Trophoblast cell (in vitro differentiated cells and primary cell): ENCODE data around the gene ANXA6.

Experiments
- DNase-seq, 2 donors: peaks; one replicate each; pipeline ENCODE4 v3.0.0-alpha.2; 2016
- H2AFZ ChIP-seq: 2 replicates; pipeline ENCODE4 v1.6.1; 2013; ENCODE audit warnings: low read length, moderate library complexity, mild to moderate bottlenecking; ENCODE audit not compliant: insufficient read depth, poor library complexity
- H2AK5ac ChIP-seq: 2 replicates; pipeline ENCODE4 v1.6.1; 2013; ENCODE audit warnings: mild to moderate bottlenecking, low read length
- H2BK120ac ChIP-seq: 2 replicates; pipeline ENCODE4 v1.6.1; 2013; ENCODE audit warnings: low read length, mild to moderate bottlenecking, moderate library complexity; ENCODE audit not compliant: insufficient read depth, poor library complexity
- H2BK12ac ChIP-seq: 2 replicates; pipeline ENCODE4 v1.6.1; 2013; ENCODE audit warnings: mild to moderate bottlenecking, low read length, moderate library complexity
- H2BK5ac ChIP-seq: 2 replicates; pipeline ENCODE4 v1.6.1; 2013; ENCODE audit warnings: low read length, low read depth, moderate library complexity, mild to moderate bottlenecking; ENCODE audit not compliant: poor library complexity
- H3K14ac ChIP-seq: 2 replicates; pipeline ENCODE4 v1.6.1; 2013; ENCODE audit warnings: mild to moderate bottlenecking, low read length
- H3K18ac ChIP-seq: 2 replicates; pipeline ENCODE4 v1.6.1; 2013; ENCODE audit warnings: mild to moderate bottlenecking, low read length
- H3K23ac ChIP-seq: 2 replicates; pipeline ENCODE4 v1.6.1; 2013; ENCODE audit warnings: low read length
- H3K27ac ChIP-seq: 2 replicates; pipeline ENCODE4 v1.5.1; 2013; ENCODE audit warnings: low read depth, mild to moderate bottlenecking, inconsistent platforms, low read length, moderate library complexity
- H3K27me3 ChIP-seq: 2 replicates; pipeline ENCODE4 v1.6.1; 2013; ENCODE audit warnings: inconsistent platforms, mild to moderate bottlenecking, low read length, moderate library complexity; ENCODE audit not compliant: insufficient read depth
- H3K36me3 ChIP-seq, 2 experiments: 1 replicate in 1 of 2; 2 replicates in 1 of 2; pipeline ENCODE4 v1.6.1; 2013; ENCODE audit warnings: low read length in 2 of 2, mild to moderate bottlenecking in 2 of 2, moderate library complexity in 1 of 2; ENCODE audit not compliant: insufficient read depth in 2 of 2, control insufficient read depth in 1 of 2
- H3K4ac ChIP-seq: 2 replicates; pipeline ENCODE4 v1.6.1; 2013; ENCODE audit warnings: low read depth, mild to moderate bottlenecking, low read length, moderate library complexity
- H3K4me1 ChIP-seq, 2 experiments: 1 replicate in 1 of 2; 2 replicates in 1 of 2; pipeline ENCODE4 v1.6.1; 2013; ENCODE audit warnings: low read length in 2 of 2, mild to moderate bottlenecking in 2 of 2, moderate library complexity in 1 of 2; ENCODE audit not compliant: insufficient read depth in 2 of 2, control insufficient read depth in 1 of 2
- H3K4me2 ChIP-seq: 2 replicates; pipeline ENCODE4 v1.6.1; 2013; ENCODE audit warnings: inconsistent platforms, mild to moderate bottlenecking, low read length, moderate library complexity
- H3K4me3 ChIP-seq: 2 replicates; pipeline ENCODE4 v1.5.1; 2013; ENCODE audit warnings: mild to moderate bottlenecking, low read depth, low read length, inconsistent platforms
- H3K79me1 ChIP-seq: one replicate; pipeline ENCODE4 v1.6.1; 2013; ENCODE audit warnings: low read length
- H3K79me2 ChIP-seq: 2 replicates; pipeline ENCODE4 v1.6.1; 2013; ENCODE audit warnings: low read length, mild to moderate bottlenecking; ENCODE audit not compliant: control insufficient read depth, insufficient read depth, poor library complexity
- H3K9ac ChIP-seq: 2 replicates; pipeline ENCODE4 v1.6.1; 2013; ENCODE audit warnings: mild to moderate bottlenecking, low read length
- H3K9me3 ChIP-seq: 2 replicates; pipeline ENCODE4 v1.6.1; 2013; ENCODE audit warnings: low read depth, mild to moderate bottlenecking, control low read depth, inconsistent platforms, low read length; ENCODE audit not compliant: insufficient read depth
- H4K12ac ChIP-seq: 2 replicates; pipeline ENCODE4 v1.6.1; 2013; ENCODE audit warnings: low read depth, mild to moderate bottlenecking, low read length, moderate library complexity
- H4K8ac ChIP-seq: 2 replicates; pipeline ENCODE4 v1.6.1; 2013; ENCODE audit warnings: low read depth, mild to moderate bottlenecking, low read length, moderate library complexity
- H4K91ac ChIP-seq: one replicate; pipeline ENCODE4 v1.6.1; 2013; ENCODE audit warnings: low read depth, mild to moderate bottlenecking, low read length, moderate library complexity
- WGBS: extraction: QIAGEN DNeasy Blood & Tissue Kit; methylation state at CpG from one replicate; pipeline ENCODE4 v1.1.7; 2013; ENCODE audit warnings: missing lambda C conversion rate; ENCODE audit not compliant: insufficient read length, insufficient coverage; ENCODE audit errors: extremely low coverage; 5-methylcytosine and 5-hydroxymethylcytosine counted together

ANXA6 gene

GRCh38 chr5:151180291-151180690 is 22.7 kb upstream of the ANXA6 start:
- H3K4me2 ChIP-seq = no peak overlapping the region
- no peaks in the 10 kb centered on the region for H3K4me1 ChIP-seq
- WGBS = no CpG with 5 or more reads among the region's 6 CpGs
- H2AK5ac ChIP-seq = no peak overlapping the region
- no peak overlapping the region for H3K4me3 ChIP-seq
- no peaks in the 10 kb centered on the region for H3K27me3 ChIP-seq
- no peaks in the 10 kb centered on the region for H3K79me1 ChIP-seq
- no peak overlapping the region for H4K91ac ChIP-seq
- no peak overlapping the region for H4K12ac ChIP-seq
- no peak overlapping the region for H3K23ac ChIP-seq
- H3K9ac ChIP-seq = no peak overlapping the region
- H3K4ac ChIP-seq = no peak overlapping the region
- no peak overlapping the region for H2AFZ ChIP-seq
- no peak overlapping the region for H4K8ac ChIP-seq
- no peaks in the 10 kb centered on the region for H3K9me3 ChIP-seq
- H3K14ac ChIP-seq = no peak overlapping the region
- H3K79me2 ChIP-seq = no peaks in the 10 kb centered on the region
- no peaks in the 10 kb centered on the region for H3K36me3 ChIP-seq
- H2BK5ac ChIP-seq = no peak overlapping the region
- H3K27ac ChIP-seq = no peak overlapping the region
- no peak overlapping the region for H3K18ac ChIP-seq
- DNase-seq = no peak
- no peak overlapping the region for H2BK120ac ChIP-seq
- H2BK12ac ChIP-seq = no peak overlapping the region

- H3K4me1 ChIP-seq = no peaks in the 10 kb centered on the region
- H2BK5ac ChIP-seq = no peak overlapping the region
- no peak overlapping the region for H4K91ac ChIP-seq
- H2AFZ ChIP-seq = no peak overlapping the region
- H3K23ac ChIP-seq = no peak overlapping the region
- no peaks in the 10 kb centered on the region for H3K9me3 ChIP-seq
- no peak for DNase-seq
- H3K18ac ChIP-seq = no peak overlapping the region
- no peak overlapping the region for H3K27ac ChIP-seq
- no peak overlapping the region for H4K12ac ChIP-seq
- H3K9ac ChIP-seq = no peak overlapping the region
- H3K27me3 ChIP-seq = no peaks in the 10 kb centered on the region
- H3K14ac ChIP-seq = no peak overlapping the region
- H2AK5ac ChIP-seq = no peak overlapping the region
- WGBS = no CpG with 5 or more reads among the region's 4 CpGs
- no peak overlapping the region for H3K4me2 ChIP-seq
- H3K4me3 ChIP-seq = no peak overlapping the region
- no peak overlapping the region for H3K4ac ChIP-seq
- no peak overlapping the region for H4K8ac ChIP-seq
- H2BK12ac ChIP-seq = no peak overlapping the region
- H2BK120ac ChIP-seq = no peak overlapping the region
- H3K79me2 ChIP-seq = no peaks in the 10 kb centered on the region
- no peaks in the 10 kb centered on the region for H3K36me3 ChIP-seq
- H3K79me1 ChIP-seq = no peaks in the 10 kb centered on the region
Observed at GRCh38 chr5:151179489-151179840, 21.9 kb upstream of the ANXA6 start.

- H3K23ac ChIP-seq = no peak overlapping the region
- H4K91ac ChIP-seq = no peak overlapping the region
- H3K4ac ChIP-seq = no peak overlapping the region
- no peak overlapping the region for H3K18ac ChIP-seq
- no peak overlapping the region for H4K12ac ChIP-seq
- DNase-seq = no peak
- no peak overlapping the region for H3K27ac ChIP-seq
- H3K79me2 ChIP-seq = no peaks in the 10 kb centered on the region
- H2BK120ac ChIP-seq = no peak overlapping the region
- H3K27me3 ChIP-seq = no peaks in the 10 kb centered on the region
- no peaks in the 10 kb centered on the region for H3K79me1 ChIP-seq
- H3K4me1 ChIP-seq = no peaks in the 10 kb centered on the region
- no peak overlapping the region for H4K8ac ChIP-seq
- no peak overlapping the region for H3K9ac ChIP-seq
- H3K36me3 ChIP-seq = no peaks in the 10 kb centered on the region
- H3K14ac ChIP-seq = no peak overlapping the region
- no peak overlapping the region for H2AK5ac ChIP-seq
- no peak overlapping the region for H2AFZ ChIP-seq
- H2BK12ac ChIP-seq = no peak overlapping the region
- no peak overlapping the region for H3K4me2 ChIP-seq
- no peak overlapping the region for H2BK5ac ChIP-seq
- H3K9me3 ChIP-seq = peaks cover 1% of the 10 kb centered on the region
- no CpG with 5 or more reads among the region's 5 CpGs for WGBS
- no peak overlapping the region for H3K4me3 ChIP-seq
Observed at GRCh38 chr5:151178777-151179488, 21.4 kb upstream of the ANXA6 start.

GRCh38 chr5:151178372-151178771 is 20.8 kb upstream of the ANXA6 start:
- Histone ChIP-seq H3K9ac (no peak overlapping the region), H3K14ac (no peak overlapping the region), H3K9me3 (peaks cover 1% of the 10 kb centered on the region), H4K8ac (no peak overlapping the region), H2BK120ac (no peak overlapping the region), H3K79me2 (no peaks in the 10 kb centered on the region), H2BK5ac (no peak overlapping the region), H4K12ac (no peak overlapping the region), H3K4me2 (no peak overlapping the region), H3K4me3 (no peak overlapping the region), H3K36me3 (no peaks in the 10 kb centered on the region), H3K18ac (no peak overlapping the region), H3K27ac (no peak overlapping the region), H3K23ac (no peak overlapping the region), H2BK12ac (no peak overlapping the region), H4K91ac (no peak overlapping the region), H3K4me1 (no peaks in the 10 kb centered on the region), H3K4ac (no peak overlapping the region), H3K79me1 (no peaks in the 10 kb centered on the region), H2AFZ (no peak overlapping the region), H3K27me3 (no peaks in the 10 kb centered on the region), H2AK5ac (no peak overlapping the region)
- DNase-seq = no peak
- no CpG with 5 or more reads among the region's 1 CpG for WGBS
